ENCODE data around the gene COPZ1. TPM values are rescaled to one million over a fixed set of nuclear protein-coding genes. Genes with fewer than 3 reads are reported as not detected.

The COPZ1 gene
- total RNA-seq, 1 donor: 139 TPM

- TF ChIP-seq, protein P1, sequence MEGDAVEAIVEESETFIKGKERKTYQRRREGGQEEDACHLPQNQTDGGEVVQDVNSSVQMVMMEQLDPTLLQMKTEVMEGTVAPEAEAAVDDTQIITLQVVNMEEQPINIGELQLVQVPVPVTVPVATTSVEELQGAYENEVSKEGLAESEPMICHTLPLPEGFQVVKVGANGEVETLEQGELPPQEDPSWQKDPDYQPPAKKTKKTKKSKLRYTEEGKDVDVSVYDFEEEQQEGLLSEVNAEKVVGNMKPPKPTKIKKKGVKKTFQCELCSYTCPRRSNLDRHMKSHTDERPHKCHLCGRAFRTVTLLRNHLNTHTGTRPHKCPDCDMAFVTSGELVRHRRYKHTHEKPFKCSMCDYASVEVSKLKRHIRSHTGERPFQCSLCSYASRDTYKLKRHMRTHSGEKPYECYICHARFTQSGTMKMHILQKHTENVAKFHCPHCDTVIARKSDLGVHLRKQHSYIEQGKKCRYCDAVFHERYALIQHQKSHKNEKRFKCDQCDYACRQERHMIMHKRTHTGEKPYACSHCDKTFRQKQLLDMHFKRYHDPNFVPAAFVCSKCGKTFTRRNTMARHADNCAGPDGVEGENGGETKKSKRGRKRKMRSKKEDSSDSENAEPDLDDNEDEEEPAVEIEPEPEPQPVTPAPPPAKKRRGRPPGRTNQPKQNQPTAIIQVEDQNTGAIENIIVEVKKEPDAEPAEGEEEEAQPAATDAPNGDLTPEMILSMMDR (IDR thresholded peaks at IDR 0.05; ENCODE audit: insufficient read depth, low read length): no peak
- peak overlapping the region; percentile 76 for H3K4me3 ChIP-seq (ENCODE audit: low read depth, low read length)
- no peak for DNase-seq (ENCODE audit: low read depth)
These were observed 32.7 kb downstream of the COPZ1 start for GRCh38 chr12:54357506-54358190.

DNA sequence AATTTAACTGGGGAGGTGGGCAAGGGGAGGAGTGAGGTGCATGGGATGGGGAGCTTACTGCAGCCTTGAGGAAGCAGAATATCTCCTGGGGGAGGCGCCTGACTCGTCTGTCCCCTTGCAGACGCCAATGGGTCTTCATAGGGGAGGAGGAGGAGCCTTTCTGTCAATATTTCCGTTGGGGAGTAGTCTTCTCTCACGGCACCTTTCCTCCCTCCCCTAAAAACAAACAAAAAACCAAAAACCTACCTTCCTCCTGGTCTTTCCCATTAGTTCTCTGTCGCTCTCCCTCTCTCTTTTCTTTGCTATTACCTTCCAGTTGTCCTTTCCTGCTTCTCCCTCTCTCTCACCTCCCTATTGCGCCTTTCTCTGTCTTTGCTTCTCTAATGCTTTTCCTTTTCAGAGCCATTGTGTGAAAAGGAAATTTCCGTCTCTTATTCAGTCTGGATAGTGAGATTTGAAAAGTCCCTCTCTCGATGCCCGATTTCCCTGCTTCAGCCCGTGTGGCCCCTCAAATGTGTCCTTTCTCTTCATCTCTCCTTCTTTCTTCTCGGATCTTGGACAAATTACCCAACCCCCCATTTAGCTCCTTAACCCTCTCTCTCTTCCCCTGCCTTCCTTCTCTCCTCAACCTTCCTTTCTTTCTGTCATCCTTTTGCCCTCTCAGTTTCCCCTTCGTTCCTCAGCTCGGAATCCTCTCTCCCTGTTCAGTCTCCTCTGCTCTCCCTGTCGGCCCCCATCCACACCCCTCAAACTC lies 33.4 kb downstream of the COPZ1 start:
- TF ChIP-seq, protein P1 (IDR thresholded peaks at IDR 0.05; ENCODE audit: insufficient read depth, low read length): no peak
- no peak for DNase-seq (ENCODE audit: low read depth)
- peak overlapping the region; percentile 76 for H3K4me3 ChIP-seq (ENCODE audit: low read depth, low read length)

GRCh38 chr12:54358945-54359761 lies 34.2 kb downstream of the COPZ1 start:
- TF ChIP-seq, protein P1 (IDR thresholded peaks at IDR 0.05; ENCODE audit: insufficient read depth, low read length): no peak
- peak overlapping the region; percentile 76 for H3K4me3 ChIP-seq (ENCODE audit: low read depth, low read length)
- peak; percentile 100 for DNase-seq (ENCODE audit: low read depth)

DNA sequence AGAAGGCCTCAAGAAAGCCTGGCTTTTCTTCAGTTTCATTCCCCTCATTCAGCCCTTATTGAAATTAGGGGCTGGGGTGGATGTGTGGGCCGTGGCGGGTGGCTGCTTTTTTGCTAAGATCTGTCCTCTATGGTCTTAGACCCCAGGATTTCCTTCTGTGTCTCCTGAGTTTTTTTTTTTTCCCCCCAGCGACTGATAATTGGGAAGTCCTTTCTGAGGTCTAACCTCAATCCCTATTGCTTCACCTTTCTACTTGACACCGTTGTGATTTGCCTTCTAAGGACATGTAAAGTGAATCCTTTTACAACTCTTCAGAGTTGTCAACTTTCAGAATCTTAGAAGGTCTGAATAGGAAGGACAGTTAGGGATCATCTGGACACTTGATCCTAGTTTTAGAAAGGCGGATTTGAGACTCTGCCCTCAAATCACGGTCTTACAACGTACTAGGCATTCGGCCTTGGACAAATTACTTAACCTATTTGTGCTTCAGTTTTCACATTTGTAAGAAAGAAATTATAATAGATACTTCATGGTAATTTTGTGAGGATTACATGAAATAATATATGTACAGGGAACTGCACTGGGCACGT lies 34.9 kb downstream of the COPZ1 start:
- DNase-seq (ENCODE audit: low read depth): no peak
- TF ChIP-seq, protein P1 (IDR thresholded peaks at IDR 0.05; ENCODE audit: insufficient read depth, low read length): no peak
- peak overlapping the region; percentile 49 for H3K4me3 ChIP-seq (ENCODE audit: low read depth, low read length)

DNA sequence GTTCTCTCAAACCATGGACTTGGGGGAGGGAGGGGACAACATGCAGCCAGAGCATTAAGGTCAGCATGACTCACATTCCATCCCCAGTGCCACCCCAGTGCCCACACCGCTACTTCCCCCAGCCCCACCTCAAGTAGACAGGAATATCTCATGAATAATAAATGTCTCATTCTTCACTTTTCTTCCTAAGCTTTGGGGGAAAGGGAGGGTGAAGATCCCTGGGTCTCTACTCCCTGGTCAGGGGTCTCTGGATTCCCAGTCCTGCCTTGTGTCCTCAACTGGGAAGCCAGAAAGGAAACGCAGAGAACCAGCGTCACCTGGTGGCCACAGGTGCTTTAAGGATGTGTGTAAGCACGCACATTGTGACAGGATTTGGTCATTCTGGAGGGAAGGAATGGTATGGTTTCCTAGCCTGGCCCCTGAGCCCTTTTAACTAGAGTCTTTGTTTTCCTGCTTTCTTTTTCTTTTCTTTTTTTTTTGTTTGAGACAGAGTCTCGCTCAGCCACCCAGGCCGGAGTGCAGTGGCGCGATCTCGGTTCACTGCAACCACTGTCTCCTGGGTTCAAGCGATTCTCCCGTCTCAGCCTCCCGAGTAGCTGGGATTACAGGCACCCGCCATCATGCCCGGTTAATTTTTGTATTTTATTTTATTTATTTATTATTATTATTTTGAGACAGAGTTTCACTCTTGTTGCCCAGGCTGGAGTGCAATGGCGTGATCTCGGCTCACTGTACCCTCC lies 36.0 kb downstream of the COPZ1 start:
- DNase-seq (ENCODE audit: low read depth): peak; percentile 83
- TF ChIP-seq, protein P1 (IDR thresholded peaks at IDR 0.05; ENCODE audit: insufficient read depth, low read length): peak; percentile 85
- H3K4me3 ChIP-seq (ENCODE audit: low read depth, low read length): no peak overlapping the region

DNA sequence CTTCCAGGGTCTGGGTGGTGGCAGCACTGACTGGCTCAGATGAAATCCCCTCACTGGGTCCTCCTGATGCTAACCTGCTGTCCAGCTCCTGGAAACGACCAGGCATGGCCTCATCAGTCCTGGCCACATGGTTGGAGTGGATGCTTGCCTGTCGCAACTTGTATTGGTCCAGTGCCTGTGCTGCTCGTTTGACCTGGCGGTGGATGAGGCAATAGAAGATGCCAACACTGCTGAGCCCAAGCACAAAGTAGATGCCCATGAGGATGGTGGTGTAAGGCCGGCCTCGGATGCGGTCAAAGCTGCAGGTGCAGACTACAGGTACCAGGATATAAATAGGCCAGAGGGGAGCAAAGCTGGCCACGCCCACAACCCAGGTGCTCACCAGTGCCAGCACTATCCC lies 38.1 kb downstream of the COPZ1 start:
- no peak for DNase-seq (ENCODE audit: low read depth)
- no peak overlapping the region for H3K4me3 ChIP-seq (ENCODE audit: low read depth, low read length)
- TF ChIP-seq, protein P1 (IDR thresholded peaks at IDR 0.05; ENCODE audit: insufficient read depth, low read length): no peak

Data from fibroblast of the aortic adventitia (primary cell).